Stimulated activated effector memory CD8-positive, alpha-beta T cell treated with anti-CD3 and anti-CD28 coated beads, Interleukin-12 subunit alpha, Interleukin-12 subunit beta, amount 100 ng/mL, for 72 hours (primary cell): ENCODE results near the gene LRP1.
A peak's percentile ranks its signal among the peaks of the same experiment; 100 is the strongest.

Experiments
- ATAC-seq: fragments of 150-1000 bp; cut with Tn5 transposase; 2 replicates; pipeline ENCODE4 v1.10.0; 2021
- DNase-seq, 2 donors: peaks; one replicate each; pipeline ENCODE4 v3.0.0; 2021 to 2022; ENCODE audit warnings: low spot score in 2 of 2
- H3K27ac Mint-ChIP-seq: one replicate; pipeline ENCODE4 v1.8.0; 2022; ENCODE audit warnings: mild to moderate bottlenecking, mixed read lengths
- H3K36me3 Mint-ChIP-seq: one replicate; pipeline ENCODE4 v1.8.0; 2022; ENCODE audit warnings: mild to moderate bottlenecking, mixed read lengths
- H3K4me1 Mint-ChIP-seq: one replicate; pipeline ENCODE4 v1.8.0; 2022; ENCODE audit warnings: mixed read lengths
- H3K4me3 Mint-ChIP-seq: one replicate; pipeline ENCODE4 v1.8.0; 2022; ENCODE audit warnings: mild to moderate bottlenecking, mixed read lengths
- H3K9me3 Mint-ChIP-seq: one replicate; pipeline ENCODE4 v1.8.0; 2022; ENCODE audit warnings: mixed read lengths

Gene LRP1

DNA sequence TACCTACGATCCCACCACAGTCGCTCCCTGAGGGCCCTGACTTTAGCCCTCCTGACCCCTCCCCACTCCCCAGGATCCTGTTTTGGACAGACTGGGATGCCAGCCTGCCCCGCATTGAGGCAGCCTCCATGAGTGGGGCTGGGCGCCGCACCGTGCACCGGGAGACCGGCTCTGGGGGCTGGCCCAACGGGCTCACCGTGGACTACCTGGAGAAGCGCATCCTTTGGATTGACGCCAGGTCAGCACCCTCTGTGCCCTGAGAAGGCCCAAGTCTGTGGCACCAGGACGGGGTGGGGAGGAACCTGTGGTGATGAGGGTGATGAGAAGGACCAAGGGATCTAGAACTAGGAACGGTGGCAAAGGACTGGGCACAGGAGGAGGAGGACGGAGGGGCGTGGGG lies 49.1 kb downstream of the LRP1 start:
- Mint-ChIP-seq H3K36me3 (no peaks in the 10 kb centered on the region), H3K9me3 (no peaks in the 10 kb centered on the region), H3K27ac (no peak overlapping the region), H3K4me3 (no peak overlapping the region), H3K4me1 (peaks cover 12% of the 10 kb centered on the region)
- ATAC-seq, result no peak
- no peak for DNase-seq

DNA sequence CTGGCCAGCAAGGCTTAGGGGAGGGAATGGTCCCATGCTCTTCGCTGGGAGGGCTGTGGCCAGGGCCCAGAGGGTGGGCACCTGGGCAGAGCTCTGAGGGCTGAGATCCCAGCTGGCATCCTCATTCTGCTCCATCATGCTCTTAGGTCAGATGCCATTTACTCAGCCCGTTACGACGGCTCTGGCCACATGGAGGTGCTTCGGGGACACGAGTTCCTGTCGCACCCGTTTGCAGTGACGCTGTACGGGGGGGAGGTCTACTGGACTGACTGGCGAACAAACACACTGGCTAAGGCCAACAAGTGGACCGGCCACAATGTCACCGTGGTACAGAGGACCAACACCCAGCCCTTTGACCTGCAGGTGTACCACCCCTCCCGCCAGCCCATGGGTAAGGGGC lies 49.9 kb downstream of the LRP1 start:
- no peak for ATAC-seq
- no peak for DNase-seq
- no peaks in the 10 kb centered on the region for H3K9me3 Mint-ChIP-seq
- peaks cover 15% of the 10 kb centered on the region for H3K4me1 Mint-ChIP-seq
- H3K4me3 Mint-ChIP-seq, result no peak overlapping the region
- peak overlapping the region; percentile 44 for H3K27ac Mint-ChIP-seq
- no peaks in the 10 kb centered on the region for H3K36me3 Mint-ChIP-seq

DNA sequence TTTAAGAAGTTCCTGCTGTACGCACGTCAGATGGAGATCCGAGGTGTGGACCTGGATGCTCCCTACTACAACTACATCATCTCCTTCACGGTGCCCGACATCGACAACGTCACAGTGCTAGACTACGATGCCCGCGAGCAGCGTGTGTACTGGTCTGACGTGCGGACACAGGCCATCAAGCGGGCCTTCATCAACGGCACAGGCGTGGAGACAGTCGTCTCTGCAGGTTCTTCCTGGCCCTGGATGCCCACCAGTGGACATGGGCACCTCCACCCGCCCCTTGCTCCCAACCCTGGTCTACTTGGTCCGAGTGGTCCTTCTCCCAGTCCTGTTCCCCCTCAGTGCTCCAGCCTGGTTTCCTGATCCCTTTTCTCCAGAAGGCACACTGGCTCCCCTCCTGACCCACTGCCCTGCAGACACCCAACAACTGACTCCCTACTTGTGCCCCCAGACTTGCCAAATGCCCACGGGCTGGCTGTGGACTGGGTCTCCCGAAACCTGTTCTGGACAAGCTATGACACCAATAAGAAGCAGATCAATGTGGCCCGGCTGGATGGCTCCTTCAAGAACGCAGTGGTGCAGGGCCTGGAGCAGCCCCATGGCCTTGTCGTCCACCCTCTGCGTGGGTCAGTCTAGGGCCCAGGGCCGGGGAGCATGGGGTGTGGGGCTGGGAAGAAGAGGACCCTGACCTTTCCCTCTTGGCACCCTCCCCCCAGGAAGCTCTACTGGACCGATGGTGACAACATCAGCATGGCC lies 51.2 kb downstream of the LRP1 start:
- H3K27ac Mint-ChIP-seq, result peak overlapping the region; percentile 62
- no peaks in the 10 kb centered on the region for H3K36me3 Mint-ChIP-seq
- peaks cover 15% of the 10 kb centered on the region for H3K4me1 Mint-ChIP-seq
- H3K9me3 Mint-ChIP-seq, result no peaks in the 10 kb centered on the region
- no peak overlapping the region for H3K4me3 Mint-ChIP-seq
- DNase-seq (no peak), ATAC-seq (no peak)

DNA sequence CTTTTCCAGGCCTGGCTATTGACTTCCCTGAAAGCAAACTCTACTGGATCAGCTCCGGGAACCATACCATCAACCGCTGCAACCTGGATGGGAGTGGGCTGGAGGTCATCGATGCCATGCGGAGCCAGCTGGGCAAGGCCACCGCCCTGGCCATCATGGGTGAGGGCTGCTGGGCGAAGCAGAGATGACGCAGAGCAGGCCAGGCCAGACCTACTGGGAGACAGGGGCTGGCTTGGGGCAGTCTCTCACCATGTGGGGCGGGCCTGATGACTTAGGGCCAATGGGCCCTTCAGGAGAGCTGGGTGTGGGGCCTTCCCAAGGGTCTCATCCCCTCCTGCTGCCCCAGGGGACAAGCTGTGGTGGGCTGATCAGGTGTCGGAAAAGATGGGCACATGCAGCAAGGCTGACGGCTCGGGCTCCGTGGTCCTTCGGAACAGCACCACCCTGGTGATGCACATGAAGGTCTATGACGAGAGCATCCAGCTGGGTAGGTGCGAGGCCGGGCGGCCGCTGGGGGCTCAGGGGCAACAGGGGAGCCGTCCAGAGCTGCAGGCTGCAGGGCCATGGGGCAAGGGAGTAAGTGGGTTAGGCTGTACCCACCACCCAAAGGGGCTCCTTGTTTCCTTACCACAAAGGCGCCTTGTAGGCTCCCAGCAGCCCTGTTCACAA lies 52.2 kb downstream of the LRP1 start:
- Mint-ChIP-seq H3K4me3 (no peak overlapping the region), H3K27ac (peak overlapping the region; percentile 62), H3K9me3 (no peaks in the 10 kb centered on the region), H3K36me3 (no peaks in the 10 kb centered on the region), H3K4me1 (peaks cover 15% of the 10 kb centered on the region)
- DNase-seq, result no peak
- no peak for ATAC-seq

DNA sequence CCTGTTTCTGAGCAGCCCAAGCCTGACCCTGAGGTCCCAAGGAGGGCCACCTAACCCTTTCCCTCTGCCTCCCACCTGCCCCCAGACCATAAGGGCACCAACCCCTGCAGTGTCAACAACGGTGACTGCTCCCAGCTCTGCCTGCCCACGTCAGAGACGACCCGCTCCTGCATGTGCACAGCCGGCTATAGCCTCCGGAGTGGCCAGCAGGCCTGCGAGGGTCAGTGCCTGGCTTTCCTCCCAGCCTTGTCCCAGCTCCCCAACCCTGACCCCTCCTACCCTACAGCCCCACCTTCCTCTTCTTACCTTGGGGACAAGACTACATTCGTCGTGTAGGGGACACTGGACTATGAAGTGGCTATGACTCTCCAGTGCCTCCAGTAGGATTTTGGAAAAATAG lies 52.8 kb downstream of the LRP1 start:
- no peak overlapping the region for H3K27ac Mint-ChIP-seq
- no peaks in the 10 kb centered on the region for H3K9me3 Mint-ChIP-seq
- peaks cover 9% of the 10 kb centered on the region for H3K4me1 Mint-ChIP-seq
- no peak overlapping the region for H3K4me3 Mint-ChIP-seq
- no peak for DNase-seq
- ATAC-seq, result no peak
- H3K36me3 Mint-ChIP-seq, result no peaks in the 10 kb centered on the region

DNA sequence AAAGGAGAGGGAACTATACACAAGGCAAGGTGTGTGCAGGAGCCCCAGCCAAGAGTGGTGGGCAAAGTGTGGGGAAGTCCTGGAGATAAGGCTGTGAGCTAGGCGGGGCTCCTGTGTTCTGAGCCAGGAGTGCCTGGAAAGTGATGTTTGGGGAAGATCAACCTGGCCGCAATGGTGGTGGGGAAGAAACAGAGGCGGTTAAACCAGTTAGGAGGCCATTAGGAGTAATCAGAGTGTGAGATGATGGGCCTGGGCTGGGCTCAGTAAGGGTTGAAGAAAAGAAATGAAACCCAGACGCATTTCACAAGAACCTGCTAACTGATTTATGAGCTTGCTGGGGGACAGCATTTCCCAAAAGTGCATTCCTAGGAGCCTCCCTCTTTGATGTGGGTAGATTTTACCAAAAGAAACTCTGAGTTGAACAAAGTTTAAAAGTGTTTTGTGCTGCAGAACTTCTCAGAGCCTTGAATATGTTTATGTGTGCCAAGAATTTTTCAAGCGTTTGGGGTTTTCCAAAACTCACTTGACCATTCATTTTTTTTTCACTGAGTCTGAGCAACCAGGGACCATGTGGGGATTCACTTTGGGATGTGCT lies 53.4 kb downstream of the LRP1 start:
- no peak overlapping the region for H3K27ac Mint-ChIP-seq
- H3K36me3 Mint-ChIP-seq, result no peaks in the 10 kb centered on the region
- DNase-seq, result no peak
- H3K9me3 Mint-ChIP-seq, result no peaks in the 10 kb centered on the region
- H3K4me3 Mint-ChIP-seq, result no peak overlapping the region
- no peak for ATAC-seq
- H3K4me1 Mint-ChIP-seq, result peaks cover 8% of the 10 kb centered on the region

DNA sequence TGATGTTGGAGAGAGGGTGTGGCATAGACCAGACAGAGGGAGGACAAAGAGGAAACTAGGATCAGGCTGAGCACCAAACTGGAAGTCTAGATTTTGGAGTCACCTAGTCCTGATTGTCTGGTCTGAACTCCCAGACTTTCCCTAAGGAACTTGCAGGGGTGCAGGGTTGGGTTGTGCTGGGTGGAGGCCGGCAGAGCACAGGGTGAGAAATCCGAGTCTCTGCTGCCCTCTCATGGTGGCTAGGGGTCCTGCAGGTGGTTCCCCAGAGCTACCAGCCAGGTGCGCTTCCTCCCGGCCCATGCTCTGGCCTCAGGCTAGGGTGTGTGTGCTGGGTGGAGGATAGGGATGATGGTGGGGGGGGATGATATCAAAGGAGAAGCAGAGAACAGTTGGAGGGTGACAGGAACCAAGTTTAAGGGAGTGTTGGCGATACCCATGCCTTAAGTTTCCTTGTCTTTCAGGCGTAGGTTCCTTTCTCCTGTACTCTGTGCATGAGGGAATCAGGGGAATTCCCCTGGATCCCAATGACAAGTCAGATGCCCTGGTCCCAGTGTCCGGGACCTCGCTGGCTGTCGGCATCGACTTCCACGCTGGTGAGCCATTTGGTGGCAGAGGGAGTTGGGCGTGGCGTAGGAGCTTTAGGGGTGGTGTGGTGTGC lies 54.8 kb downstream of the LRP1 start:
- DNase-seq (peak; percentile 81 to 92), ATAC-seq (peak; percentile 85)
- Mint-ChIP-seq H3K4me3 (no peak overlapping the region), H3K4me1 (peaks cover 8% of the 10 kb centered on the region), H3K9me3 (no peaks in the 10 kb centered on the region), H3K27ac (no peak overlapping the region), H3K36me3 (no peaks in the 10 kb centered on the region)

DNA sequence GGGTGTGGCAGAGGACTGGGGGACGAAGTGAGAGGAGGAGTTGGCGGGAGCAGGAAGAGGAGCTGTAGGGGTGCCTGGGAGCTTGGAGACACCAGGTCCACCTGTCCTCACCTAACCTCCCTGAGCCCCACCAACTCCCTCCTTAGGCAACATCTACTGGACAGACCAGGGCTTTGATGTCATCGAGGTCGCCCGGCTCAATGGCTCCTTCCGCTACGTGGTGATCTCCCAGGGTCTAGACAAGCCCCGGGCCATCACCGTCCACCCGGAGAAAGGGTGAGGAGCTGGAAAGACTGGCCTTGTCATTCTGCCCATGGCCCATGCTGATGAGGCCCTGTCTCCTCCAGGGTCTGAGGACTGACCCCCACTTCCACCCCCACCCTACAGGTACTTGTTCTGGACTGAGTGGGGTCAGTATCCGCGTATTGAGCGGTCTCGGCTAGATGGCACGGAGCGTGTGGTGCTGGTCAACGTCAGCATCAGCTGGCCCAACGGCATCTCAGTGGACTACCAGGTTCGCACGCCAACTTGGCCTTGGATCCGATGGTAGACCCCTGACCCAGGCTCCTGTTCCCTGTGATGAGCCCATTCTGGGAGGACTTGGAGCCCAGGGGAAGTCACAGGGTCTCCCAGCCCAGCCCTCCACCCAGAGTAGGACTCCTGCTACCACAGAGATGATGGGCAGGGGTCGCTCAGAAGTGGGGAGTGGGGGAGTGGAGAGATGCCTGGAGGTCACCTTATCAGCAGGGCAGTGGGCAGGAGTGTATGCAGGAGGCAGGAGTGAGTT lies 55.8 kb downstream of the LRP1 start:
- no peak for ATAC-seq
- Mint-ChIP-seq H3K4me1 (peaks cover 8% of the 10 kb centered on the region), H3K36me3 (no peaks in the 10 kb centered on the region), H3K4me3 (no peak overlapping the region), H3K9me3 (no peaks in the 10 kb centered on the region), H3K27ac (no peak overlapping the region)
- no peak for DNase-seq

DNA sequence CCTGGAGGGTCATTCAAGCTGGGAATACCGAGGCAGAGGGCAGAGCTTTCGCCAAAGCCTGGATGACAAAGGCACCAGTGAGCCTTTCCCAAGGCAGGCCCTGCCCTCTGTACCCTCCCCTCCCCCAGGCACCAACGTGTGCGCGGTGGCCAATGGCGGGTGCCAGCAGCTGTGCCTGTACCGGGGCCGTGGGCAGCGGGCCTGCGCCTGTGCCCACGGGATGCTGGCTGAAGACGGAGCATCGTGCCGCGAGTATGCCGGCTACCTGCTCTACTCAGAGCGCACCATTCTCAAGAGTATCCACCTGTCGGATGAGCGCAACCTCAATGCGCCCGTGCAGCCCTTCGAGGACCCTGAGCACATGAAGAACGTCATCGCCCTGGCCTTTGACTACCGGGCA lies 57.1 kb downstream of the LRP1 start:
- H3K4me3 Mint-ChIP-seq, result no peak overlapping the region
- no peaks in the 10 kb centered on the region for H3K36me3 Mint-ChIP-seq

DNA sequence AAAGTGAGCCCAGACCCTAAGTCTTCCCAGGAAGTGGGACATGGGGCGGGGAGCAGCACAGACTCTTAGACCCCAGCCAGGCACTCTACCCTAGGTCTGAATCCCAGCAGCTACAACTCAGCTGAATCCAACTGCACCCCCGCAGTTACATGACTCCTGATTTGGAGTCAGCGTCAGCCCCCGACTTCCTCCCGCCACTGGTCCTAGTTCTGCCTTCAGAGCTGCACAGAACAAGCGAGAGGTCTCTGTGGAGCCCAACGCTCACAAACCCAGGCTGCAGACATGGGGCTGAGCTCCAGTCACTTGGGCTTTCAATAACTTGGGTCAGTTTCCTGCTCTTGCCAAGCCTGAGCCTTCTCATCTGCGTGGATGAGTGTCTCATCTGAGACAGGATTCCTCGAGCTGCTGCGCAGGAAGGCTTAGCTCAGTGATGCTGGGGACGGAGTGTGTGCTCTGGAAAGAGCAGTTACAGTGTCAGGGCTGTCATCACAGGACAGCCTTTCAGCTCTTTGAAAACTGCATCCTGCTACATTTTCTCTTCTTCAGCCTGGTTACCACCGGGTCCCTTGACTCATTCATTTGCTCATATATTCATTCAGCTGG lies 57.7 kb downstream of the LRP1 start:
- H3K4me1 Mint-ChIP-seq, result peaks cover 8% of the 10 kb centered on the region
- no peaks in the 10 kb centered on the region for H3K9me3 Mint-ChIP-seq
- H3K36me3 Mint-ChIP-seq, result no peaks in the 10 kb centered on the region
- DNase-seq, result no peak
- H3K27ac Mint-ChIP-seq, result no peak overlapping the region
- no peak overlapping the region for H3K4me3 Mint-ChIP-seq
- ATAC-seq, result no peak

More for the DNA sequence above, 57.1 kb downstream of the LRP1 start:
- Mint-ChIP-seq H3K27ac (no peak overlapping the region), H3K4me1 (peaks cover 8% of the 10 kb centered on the region), H3K9me3 (no peaks in the 10 kb centered on the region)
- DNase-seq (no peak), ATAC-seq (no peak)

DNA sequence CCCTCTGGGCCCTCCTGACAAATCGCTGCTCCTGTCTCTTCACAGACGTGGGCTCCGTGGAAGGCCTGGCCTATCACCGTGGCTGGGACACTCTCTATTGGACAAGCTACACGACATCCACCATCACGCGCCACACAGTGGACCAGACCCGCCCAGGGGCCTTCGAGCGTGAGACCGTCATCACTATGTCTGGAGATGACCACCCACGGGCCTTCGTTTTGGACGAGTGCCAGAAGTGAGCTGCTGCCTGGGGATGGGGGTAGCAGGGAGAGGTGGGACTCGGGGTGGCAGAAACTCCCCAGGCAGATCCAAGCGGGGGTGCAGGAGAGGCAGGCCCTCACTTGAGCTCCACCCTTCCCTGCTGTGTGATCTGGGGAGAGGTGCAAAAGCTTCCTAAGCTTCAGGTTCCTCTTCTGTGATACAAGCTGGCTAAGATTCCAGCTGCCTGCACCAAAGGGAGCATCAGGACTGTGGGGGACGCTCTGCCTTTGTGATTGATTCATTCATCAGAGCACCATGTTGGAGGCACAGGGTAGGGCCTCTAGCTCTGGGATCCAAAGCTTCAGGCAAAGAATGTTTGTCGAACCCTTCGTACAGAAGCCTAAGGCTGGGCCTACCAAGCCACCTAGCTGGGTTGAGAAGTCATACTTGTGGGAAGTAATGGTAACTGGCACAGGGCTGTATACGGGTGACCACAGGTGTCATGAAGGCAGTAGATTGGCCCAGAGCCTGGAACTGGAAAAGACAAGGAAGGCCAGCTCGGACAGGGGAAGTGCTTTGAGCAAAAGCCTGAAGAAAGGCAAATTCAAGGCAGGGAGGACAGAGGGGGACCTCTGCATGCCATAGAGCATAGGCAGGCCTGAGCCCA lies 59.2 kb downstream of the LRP1 start:
- Mint-ChIP-seq H3K36me3 (no peaks in the 10 kb centered on the region), H3K4me1 (peaks cover 8% of the 10 kb centered on the region), H3K27ac (peak overlapping the region; percentile 44), H3K4me3 (no peak overlapping the region), H3K9me3 (no peaks in the 10 kb centered on the region)
- DNase-seq, result no peak
- no peak for ATAC-seq

DNA sequence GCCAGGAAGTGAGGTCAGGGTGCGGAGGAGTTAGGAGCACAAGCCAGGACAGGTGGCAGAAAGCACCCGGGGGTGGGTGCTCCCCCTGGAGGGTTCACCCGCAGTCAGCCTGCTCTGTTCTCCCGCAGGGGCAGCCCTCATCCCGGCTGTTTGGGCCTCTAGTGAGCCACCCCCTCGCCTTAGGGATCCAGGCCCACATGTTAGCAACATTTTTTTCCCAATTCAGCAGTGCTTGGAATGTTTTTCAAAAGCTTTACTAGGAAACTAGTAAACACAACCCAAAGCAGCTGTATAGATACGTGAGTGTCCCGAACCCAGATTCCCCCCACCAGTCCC lies 59.8 kb downstream of the LRP1 start:
- H3K36me3 Mint-ChIP-seq, result no peaks in the 10 kb centered on the region
- no peaks in the 10 kb centered on the region for H3K9me3 Mint-ChIP-seq
- DNase-seq (no peak), ATAC-seq (no peak)
- H3K4me3 Mint-ChIP-seq, result no peak overlapping the region
- peak overlapping the region; percentile 44 for H3K27ac Mint-ChIP-seq
- H3K4me1 Mint-ChIP-seq, result peaks cover 3% of the 10 kb centered on the region

DNA sequence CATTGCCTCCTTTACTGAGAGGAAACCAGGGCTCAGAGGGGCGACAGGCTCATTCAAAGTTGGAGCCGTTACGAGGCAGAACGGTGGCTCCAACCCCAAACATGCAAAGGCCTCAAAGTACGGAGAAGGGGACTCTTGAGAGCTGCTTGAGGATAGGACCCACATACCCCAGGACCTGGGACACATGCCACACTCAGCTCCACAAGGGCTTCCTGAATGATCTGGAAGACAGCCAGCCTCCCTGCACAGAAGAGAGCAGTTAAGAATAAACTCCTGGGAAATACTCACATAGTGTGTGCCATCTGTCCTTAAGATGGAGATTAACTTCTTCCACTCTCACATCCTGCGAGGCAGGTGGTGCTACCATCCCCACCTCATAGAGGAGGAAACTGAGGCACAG lies 61.8 kb downstream of the LRP1 start:
- ATAC-seq (no peak), DNase-seq (no peak)
- no peaks in the 10 kb centered on the region for H3K4me1 Mint-ChIP-seq
- no peaks in the 10 kb centered on the region for H3K9me3 Mint-ChIP-seq
- no peak overlapping the region for H3K4me3 Mint-ChIP-seq
- no peaks in the 10 kb centered on the region for H3K36me3 Mint-ChIP-seq
- H3K27ac Mint-ChIP-seq, result no peak overlapping the region

DNA sequence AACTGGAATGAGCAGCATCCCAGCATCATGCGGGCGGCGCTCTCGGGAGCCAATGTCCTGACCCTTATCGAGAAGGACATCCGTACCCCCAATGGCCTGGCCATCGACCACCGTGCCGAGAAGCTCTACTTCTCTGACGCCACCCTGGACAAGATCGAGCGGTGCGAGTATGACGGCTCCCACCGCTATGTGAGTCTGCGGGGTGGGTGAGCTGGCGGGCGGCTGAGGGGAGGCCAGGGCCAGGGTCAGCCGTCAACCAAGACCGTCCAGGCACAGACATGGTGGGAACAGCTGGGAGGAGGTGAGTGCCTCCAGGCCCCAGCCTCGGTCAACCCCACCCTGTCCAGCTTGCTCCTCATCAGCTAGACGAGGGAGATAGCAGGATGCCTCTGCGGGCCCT lies 62.5 kb downstream of the LRP1 start:
- Mint-ChIP-seq H3K4me3 (no peak overlapping the region), H3K4me1 (no peaks in the 10 kb centered on the region), H3K27ac (no peak overlapping the region), H3K36me3 (no peaks in the 10 kb centered on the region), H3K9me3 (no peaks in the 10 kb centered on the region)
- DNase-seq, result no peak
- ATAC-seq, result no peak
